ENCODE measurements around the gene CPT1B. TPM values are rescaled to one million over a fixed set of nuclear protein-coding genes. Genes with fewer than 3 reads are reported as not detected.
"Not testable (repeated sequence)": the region's sequence is repeated elsewhere in the genome, so short reads cannot be mapped to it uniquely, and the experiment has no call there.

Gene CPT1B
- total RNA-seq, 1 donor from 2014 or later: 60.7 TPM

- TF ChIP-seq CTCF (IDR thresholded peaks at IDR 0.05): no peak
- Mint-ChIP-seq H3K36me3 (ENCODE audit: unreplicated experiment) (peaks cover 9% of the 10 kb centered on the region), H3K27me3 (ENCODE audit: unreplicated experiment) (no peaks in the 10 kb centered on the region), H3K4me1 (ENCODE audit: unreplicated experiment) (peaks cover 24% of the 10 kb centered on the region), H3K4me3 (ENCODE audit: unreplicated experiment) (peak overlapping the region; percentile 20), H3K27ac (ENCODE audit: unreplicated experiment) (no peak overlapping the region), H3K9me3 (ENCODE audit: unreplicated experiment) (no peaks in the 10 kb centered on the region)
- DNase-seq (ENCODE audit: extremely low spot score, unreplicated experiment): no peak
Observed at GRCh38 chr22:50522806-50523438, 55.3 kb downstream of the CPT1B start.

GRCh38 chr22:50522208-50522805 lies 55.9 kb downstream of the CPT1B start:
- peaks cover 18% of the 10 kb centered on the region for H3K4me1 Mint-ChIP-seq (ENCODE audit: unreplicated experiment)
- no peak for DNase-seq (ENCODE audit: extremely low spot score, unreplicated experiment)
- no peaks in the 10 kb centered on the region for H3K9me3 Mint-ChIP-seq (ENCODE audit: unreplicated experiment)
- no peak for TF ChIP-seq CTCF (IDR thresholded peaks at IDR 0.05)
- no peak overlapping the region for H3K4me3 Mint-ChIP-seq (ENCODE audit: unreplicated experiment)
- H3K36me3 Mint-ChIP-seq (ENCODE audit: unreplicated experiment): peaks cover 12% of the 10 kb centered on the region
- no peak overlapping the region for H3K27ac Mint-ChIP-seq (ENCODE audit: unreplicated experiment)
- no peaks in the 10 kb centered on the region for H3K27me3 Mint-ChIP-seq (ENCODE audit: unreplicated experiment)

GRCh38 chr22:50521710-50522109 lies 56.5 kb downstream of the CPT1B start:
- Mint-ChIP-seq H3K4me3 (ENCODE audit: unreplicated experiment) (no peak overlapping the region), H3K4me1 (ENCODE audit: unreplicated experiment) (peaks cover 12% of the 10 kb centered on the region), H3K27me3 (ENCODE audit: unreplicated experiment) (no peaks in the 10 kb centered on the region), H3K27ac (ENCODE audit: unreplicated experiment) (no peak overlapping the region), H3K36me3 (ENCODE audit: unreplicated experiment) (peaks cover 12% of the 10 kb centered on the region), H3K9me3 (ENCODE audit: unreplicated experiment) (no peaks in the 10 kb centered on the region)
- TF ChIP-seq CTCF (IDR thresholded peaks at IDR 0.05): no peak
- no peak for DNase-seq (ENCODE audit: extremely low spot score, unreplicated experiment)

GRCh38 chr22:50520826-50521453 lies 57.3 kb downstream of the CPT1B start:
- Mint-ChIP-seq H3K4me1 (ENCODE audit: unreplicated experiment) (peaks cover 10% of the 10 kb centered on the region), H3K4me3 (ENCODE audit: unreplicated experiment) (no peak overlapping the region), H3K27ac (ENCODE audit: unreplicated experiment) (no peak overlapping the region), H3K9me3 (ENCODE audit: unreplicated experiment) (no peaks in the 10 kb centered on the region), H3K27me3 (ENCODE audit: unreplicated experiment) (no peaks in the 10 kb centered on the region), H3K36me3 (ENCODE audit: unreplicated experiment) (peaks cover 12% of the 10 kb centered on the region)
- TF ChIP-seq CTCF (IDR thresholded peaks at IDR 0.05): no peak
- DNase-seq (ENCODE audit: extremely low spot score, unreplicated experiment): no peak

- H3K4me3 Mint-ChIP-seq (ENCODE audit: unreplicated experiment); DNase-seq (ENCODE audit: extremely low spot score, unreplicated experiment); H3K27me3 Mint-ChIP-seq (ENCODE audit: unreplicated experiment); H3K27ac Mint-ChIP-seq (ENCODE audit: unreplicated experiment); H3K9me3 Mint-ChIP-seq (ENCODE audit: unreplicated experiment); H3K4me1 Mint-ChIP-seq (ENCODE audit: unreplicated experiment): not testable (repeated sequence)
- H3K36me3 Mint-ChIP-seq (ENCODE audit: unreplicated experiment): peaks cover 12% of the 10 kb centered on the region
Observed at GRCh38 chr22:50520184-50520583, 58.0 kb downstream of the CPT1B start.

Measured in osteocyte (in vitro differentiated cells).